Mucosa of rectum (tissue), 2 donors: Measurements from ENCODE around the gene PANK4.
"Not testable (repeated sequence)": the region's sequence is repeated elsewhere in the genome, so short reads cannot be mapped to it uniquely, and the experiment has no call there.

Experiments
- H3K27ac ChIP-seq, 2 donors: one replicate each; pipeline ENCODE4 v1.7.0; 2013; ENCODE audit warnings: inconsistent platforms in 2 of 2, low read depth in 2 of 2, low read length in 2 of 2
- H3K27me3 ChIP-seq, 2 donors: one replicate each; pipeline ENCODE4 v1.7.0; 2013; ENCODE audit warnings: low read length in 2 of 2; ENCODE audit not compliant: control insufficient read depth in 2 of 2, insufficient read depth in 2 of 2
- H3K36me3 ChIP-seq, 2 donors: one replicate each; pipeline ENCODE4 v1.7.0; 2013; ENCODE audit warnings: low read length in 2 of 2; ENCODE audit not compliant: control insufficient read depth in 2 of 2, insufficient read depth in 2 of 2
- H3K4me1 ChIP-seq, 2 donors: one replicate each; pipeline ENCODE4 v1.7.0; 2013; ENCODE audit warnings: low read length in 2 of 2, mild to moderate bottlenecking in 1 of 2; ENCODE audit not compliant: control insufficient read depth in 2 of 2, insufficient read depth in 2 of 2
- H3K4me3 ChIP-seq, 2 donors: one replicate each; pipeline ENCODE4 v1.7.0; 2013; ENCODE audit warnings: low read length in 2 of 2
- H3K9ac ChIP-seq, 2 donors: one replicate each; pipeline ENCODE4 v1.7.0; 2013; ENCODE audit warnings: low read length in 2 of 2, low read depth in 1 of 2, mild to moderate bottlenecking in 1 of 2
- H3K9me3 ChIP-seq, 2 donors: one replicate each; pipeline ENCODE4 v1.7.0; 2013; ENCODE audit warnings: low read length in 2 of 2; ENCODE audit not compliant: control insufficient read depth in 2 of 2
- donor health status: healthy.
- donor health status: Normal muscosa, but diverticular disease.

PANK4 gene

DNA sequence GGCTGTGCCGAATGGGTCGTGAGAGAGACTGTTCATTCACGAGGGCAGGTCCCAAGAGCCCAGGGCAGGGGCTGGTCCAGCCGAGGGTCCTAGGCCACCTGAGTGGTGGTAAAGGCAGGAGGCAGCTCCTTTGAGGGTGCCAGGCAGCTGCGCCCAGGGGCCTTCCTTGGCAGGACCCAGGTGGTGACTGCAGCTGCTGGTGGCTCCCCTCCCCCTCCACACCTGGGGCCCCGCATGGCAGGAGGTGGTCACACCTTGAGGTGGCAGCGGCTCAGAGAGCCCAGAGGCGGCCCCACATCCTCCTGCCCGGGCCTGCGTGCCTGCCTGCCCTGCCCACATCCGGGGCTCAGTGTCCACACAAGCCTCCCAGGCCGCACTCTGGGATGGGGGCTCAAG is 60.1 kb downstream of the PANK4 start:
- Histone ChIP-seq H3K9ac (no peak overlapping the region), H3K27me3 (no peaks in the 10 kb centered on the region), H3K36me3 (no peaks in the 10 kb centered on the region), H3K4me3 (no peak overlapping the region), H3K27ac (no peak overlapping the region), H3K4me1 (no peaks in the 10 kb centered on the region), H3K9me3 (no peaks in the 10 kb centered on the region)

DNA sequence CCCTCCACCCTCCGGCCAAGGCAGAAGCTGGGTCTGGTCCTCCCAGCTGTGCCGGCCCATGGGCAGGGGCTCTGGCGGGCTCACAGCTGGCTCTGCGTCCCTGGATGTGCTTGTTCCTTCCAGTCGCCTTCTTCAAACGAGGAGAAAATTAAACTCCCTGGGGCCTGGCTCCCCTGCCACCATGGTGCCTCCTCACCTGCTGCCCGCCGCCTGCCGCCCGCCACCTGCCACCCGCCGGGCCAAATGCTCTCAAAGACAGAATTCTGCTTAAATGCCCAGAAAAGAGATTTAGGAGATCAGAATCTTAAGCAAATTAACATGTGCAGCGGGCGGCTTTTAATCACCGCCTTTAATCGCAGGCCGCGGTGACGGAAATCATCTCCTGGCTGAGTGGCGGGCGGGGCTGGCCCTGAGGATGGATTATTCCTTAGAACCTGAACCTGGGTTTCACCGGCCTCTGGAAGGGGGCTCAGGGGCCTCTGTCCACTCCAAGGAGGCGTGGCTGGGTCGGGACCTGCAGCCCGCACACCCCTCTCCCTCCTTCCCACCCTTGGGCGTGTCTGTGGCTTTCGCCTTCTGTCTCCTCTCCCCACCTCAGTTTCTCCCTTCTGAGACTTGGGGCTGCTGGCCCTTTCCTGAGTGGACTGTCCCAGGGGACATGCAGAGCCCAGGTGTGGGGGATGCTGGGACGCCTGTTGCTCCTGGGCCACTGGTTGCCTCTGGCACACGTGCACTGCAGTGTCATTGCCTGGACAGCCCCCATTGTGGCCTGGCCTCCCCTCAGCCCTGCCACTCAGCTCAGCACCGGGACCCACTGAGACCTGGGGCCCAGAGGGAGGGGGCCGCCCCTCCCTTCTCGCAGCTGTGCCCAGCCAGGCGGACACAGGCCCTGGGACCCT is 60.8 kb downstream of the PANK4 start:
- no peaks in the 10 kb centered on the region for H3K4me1 ChIP-seq
- no peak overlapping the region for H3K9ac ChIP-seq
- no peak overlapping the region for H3K27ac ChIP-seq
- no peaks in the 10 kb centered on the region for H3K27me3 ChIP-seq
- no peaks in the 10 kb centered on the region for H3K36me3 ChIP-seq
- no peak overlapping the region for H3K4me3 ChIP-seq
- H3K9me3 ChIP-seq, result no peaks in the 10 kb centered on the region

- no peaks in the 10 kb centered on the region for H3K9me3 ChIP-seq
- H3K9ac ChIP-seq, result no peak overlapping the region
- no peak overlapping the region for H3K4me3 ChIP-seq
- no peaks in the 10 kb centered on the region for H3K4me1 ChIP-seq
- no peak overlapping the region for H3K27ac ChIP-seq
- no peaks in the 10 kb centered on the region for H3K27me3 ChIP-seq
- H3K36me3 ChIP-seq, result no peaks in the 10 kb centered on the region
These were observed 63.0 kb downstream of the PANK4 start for GRCh38 chr1:2463396-2463795.

- H3K4me1 ChIP-seq, result no peaks in the 10 kb centered on the region
- no peaks in the 10 kb centered on the region for H3K9me3 ChIP-seq
- no peak overlapping the region for H3K9ac ChIP-seq
- H3K4me3 ChIP-seq, result no peak overlapping the region
- no peaks in the 10 kb centered on the region for H3K27me3 ChIP-seq
- no peaks in the 10 kb centered on the region for H3K36me3 ChIP-seq
- no peak overlapping the region for H3K27ac ChIP-seq
These were observed 63.6 kb downstream of the PANK4 start for GRCh38 chr1:2462819-2463218.

GRCh38 chr1:2460996-2461751 is 65.2 kb downstream of the PANK4 start:
- Histone ChIP-seq H3K9ac (no peak overlapping the region), H3K27me3 (no peaks in the 10 kb centered on the region), H3K4me1 (no peaks in the 10 kb centered on the region), H3K36me3 (no peaks in the 10 kb centered on the region), H3K9me3 (no peaks in the 10 kb centered on the region), H3K4me3 (no peak overlapping the region), H3K27ac (no peak overlapping the region)

- Histone ChIP-seq H3K27ac (no peak overlapping the region), H3K27me3 (no peaks in the 10 kb centered on the region), H3K9me3 (no peaks in the 10 kb centered on the region), H3K9ac (no peak overlapping the region), H3K4me3 (no peak overlapping the region), H3K36me3 (no peaks in the 10 kb centered on the region), H3K4me1 (no peaks in the 10 kb centered on the region)
These were observed 66.2 kb downstream of the PANK4 start for GRCh38 chr1:2460203-2460602.

- no peaks in the 10 kb centered on the region for H3K4me1 ChIP-seq
- no peak overlapping the region for H3K9ac ChIP-seq
- H3K4me3 ChIP-seq, result no peak overlapping the region
- no peaks in the 10 kb centered on the region for H3K9me3 ChIP-seq
- no peaks in the 10 kb centered on the region for H3K36me3 ChIP-seq
- no peaks in the 10 kb centered on the region for H3K27me3 ChIP-seq
- H3K27ac ChIP-seq, result no peak overlapping the region
These were observed 66.6 kb downstream of the PANK4 start for GRCh38 chr1:2459757-2460156.

- H3K27ac ChIP-seq, H3K9me3 ChIP-seq, H3K27me3 ChIP-seq, H3K36me3 ChIP-seq, H3K4me1 ChIP-seq, H3K9ac ChIP-seq, H3K4me3 ChIP-seq: not testable (repeated sequence)
These were observed 67.2 kb downstream of the PANK4 start for GRCh38 chr1:2459102-2459753.

GRCh38 chr1:2458687-2459086 is 67.7 kb downstream of the PANK4 start:
- H3K27ac ChIP-seq, result no peak overlapping the region
- no peaks in the 10 kb centered on the region for H3K9me3 ChIP-seq
- no peaks in the 10 kb centered on the region for H3K27me3 ChIP-seq

More at GRCh38 chr1:2458687-2459086, 67.7 kb downstream of the PANK4 start:
- Histone ChIP-seq H3K4me3 (no peak overlapping the region), H3K4me1 (no peaks in the 10 kb centered on the region), H3K9ac (no peak overlapping the region), H3K36me3 (no peaks in the 10 kb centered on the region)
